ENCODE results near the gene GTF3C4.

Gene GTF3C4

DNA sequence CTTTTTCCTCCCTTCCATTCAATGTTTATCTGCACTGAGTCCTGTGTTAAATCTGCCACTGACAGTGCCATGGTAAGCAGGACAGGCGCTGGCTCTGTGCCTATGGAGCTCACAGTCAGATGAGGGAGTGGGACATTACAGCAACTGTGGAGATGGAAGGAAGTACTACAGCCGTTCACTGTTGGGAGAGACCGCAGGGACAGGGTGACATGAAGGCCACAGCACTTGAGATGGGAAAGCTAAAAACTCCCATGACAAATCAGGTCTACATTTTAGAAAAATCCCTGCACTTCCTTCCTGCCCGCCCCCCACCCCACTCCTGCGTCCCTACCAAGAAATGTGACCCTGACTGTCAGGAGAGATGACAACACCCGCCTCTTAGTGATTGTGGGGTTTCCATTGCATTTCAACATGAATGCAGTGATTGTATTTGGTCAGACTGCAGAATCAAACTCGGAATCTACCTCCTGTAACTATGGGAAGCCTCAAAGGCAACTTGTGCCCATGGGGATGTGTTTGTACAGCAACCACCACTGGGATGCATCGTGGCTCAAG lies 56.4 kb downstream of the GTF3C4 start:
- Histone ChIP-seq H3K36me3 (ENCODE audit: control insufficient read depth, insufficient read depth, low read length) (no peaks in the 10 kb centered on the region), H3K27ac (ENCODE audit: insufficient read depth, low read depth, low read length, poor library complexity, severe bottlenecking) (no peak overlapping the region), H3K27me3 (ENCODE audit: control insufficient read depth, insufficient read depth, low read length, poor library complexity, severe bottlenecking) (no peaks in the 10 kb centered on the region), H3K9me3 (ENCODE audit: control insufficient read depth, low read length) (no peaks in the 10 kb centered on the region), H3K4me3 (ENCODE audit: insufficient read depth, low read depth, low read length) (no peak overlapping the region), H3K4me1 (ENCODE audit: control insufficient read depth, insufficient read depth, low read length) (peaks cover 6% of the 10 kb centered on the region)
- WGBS, 2 experiments, result 82 to 88% methylated on average over 8 of the region's 8 CpGs

DNA sequence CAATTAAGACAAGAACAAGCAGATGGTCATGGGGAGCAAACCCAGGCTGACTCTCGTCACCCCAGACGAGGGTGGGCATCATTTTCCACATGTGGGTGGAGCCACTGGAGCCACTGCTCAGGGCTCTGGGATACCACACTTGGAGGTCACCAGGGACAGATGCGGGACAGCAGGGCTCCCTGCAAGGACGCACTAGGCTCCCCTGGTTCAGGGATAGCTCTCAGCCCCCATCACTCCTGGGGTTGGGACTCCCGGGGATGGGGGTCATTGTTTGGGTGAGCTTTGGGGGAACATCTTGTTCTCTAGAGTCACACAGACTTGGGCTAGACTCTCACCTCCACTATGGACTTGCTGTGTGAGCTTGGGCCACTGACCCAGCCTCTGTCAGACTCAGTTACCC lies 57.8 kb downstream of the GTF3C4 start:
- H3K27me3 ChIP-seq (ENCODE audit: control insufficient read depth, insufficient read depth, low read length, poor library complexity, severe bottlenecking), result no peaks in the 10 kb centered on the region
- no peaks in the 10 kb centered on the region for H3K9me3 ChIP-seq (ENCODE audit: control insufficient read depth, low read length)
- H3K4me1 ChIP-seq (ENCODE audit: control insufficient read depth, insufficient read depth, low read length), result peaks cover 6% of the 10 kb centered on the region
- H3K27ac ChIP-seq (ENCODE audit: insufficient read depth, low read depth, low read length, poor library complexity, severe bottlenecking), result no peak overlapping the region
- H3K4me3 ChIP-seq (ENCODE audit: insufficient read depth, low read depth, low read length), result no peak overlapping the region
- WGBS, 2 experiments, result 91 to 92% methylated on average over 5 of the region's 5 CpGs
- H3K36me3 ChIP-seq (ENCODE audit: control insufficient read depth, insufficient read depth, low read length), result no peaks in the 10 kb centered on the region

- Histone ChIP-seq H3K4me3 (ENCODE audit: insufficient read depth, low read depth, low read length) (no peak overlapping the region), H3K4me1 (ENCODE audit: control insufficient read depth, insufficient read depth, low read length) (peaks cover 5% of the 10 kb centered on the region), H3K27ac (ENCODE audit: insufficient read depth, low read depth, low read length, poor library complexity, severe bottlenecking) (no peak overlapping the region), H3K27me3 (ENCODE audit: control insufficient read depth, insufficient read depth, low read length, poor library complexity, severe bottlenecking) (no peaks in the 10 kb centered on the region), H3K36me3 (ENCODE audit: control insufficient read depth, insufficient read depth, low read length) (no peaks in the 10 kb centered on the region), H3K9me3 (ENCODE audit: control insufficient read depth, low read length) (no peaks in the 10 kb centered on the region)
- 79 to 85% methylated on average over 2 of the region's 2 CpGs for WGBS, 2 experiments
Measured at GRCh38 chr9:132728497-132728896, 58.2 kb downstream of the GTF3C4 start.

DNA sequence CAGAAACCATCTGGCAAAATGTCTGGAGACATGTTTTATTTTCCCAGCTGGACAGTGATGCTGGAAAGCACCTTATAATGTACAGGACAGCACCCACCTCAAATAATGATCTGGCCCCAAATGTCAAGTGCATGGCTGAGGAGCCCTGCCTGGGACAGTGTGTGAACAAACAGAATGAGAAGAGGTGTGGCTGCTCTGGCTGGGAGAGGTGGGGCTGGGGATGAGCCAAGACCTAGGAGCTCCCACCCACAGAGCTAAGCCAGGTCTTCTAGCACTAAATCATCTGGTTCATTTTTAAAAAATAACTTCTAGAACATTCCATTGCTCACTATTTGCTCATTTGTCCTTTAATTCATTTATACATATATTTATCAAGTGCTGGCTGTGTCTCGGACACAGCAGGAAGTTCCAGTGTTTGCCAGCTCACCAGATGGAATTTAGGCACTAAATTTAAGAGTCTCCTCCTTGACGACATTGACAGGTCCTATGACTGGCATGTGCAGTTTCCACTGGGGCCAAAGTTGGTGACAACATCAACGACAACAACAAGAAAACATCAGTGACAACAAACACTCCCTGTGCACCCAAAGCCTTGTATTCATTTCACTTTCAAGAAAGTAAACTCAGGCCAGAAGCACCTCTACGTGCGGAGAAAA lies 59.1 kb downstream of the GTF3C4 start:
- no peak overlapping the region for H3K27ac ChIP-seq (ENCODE audit: insufficient read depth, low read depth, low read length, poor library complexity, severe bottlenecking)
- 90 to 93% methylated on average over 5 of the region's 5 CpGs for WGBS, 2 experiments
- no peaks in the 10 kb centered on the region for H3K9me3 ChIP-seq (ENCODE audit: control insufficient read depth, low read length)
- H3K27me3 ChIP-seq (ENCODE audit: control insufficient read depth, insufficient read depth, low read length, poor library complexity, severe bottlenecking), result no peaks in the 10 kb centered on the region
- H3K4me3 ChIP-seq (ENCODE audit: insufficient read depth, low read depth, low read length), result no peak overlapping the region
- no peaks in the 10 kb centered on the region for H3K4me1 ChIP-seq (ENCODE audit: control insufficient read depth, insufficient read depth, low read length)
- H3K36me3 ChIP-seq (ENCODE audit: control insufficient read depth, insufficient read depth, low read length), result no peaks in the 10 kb centered on the region

DNA sequence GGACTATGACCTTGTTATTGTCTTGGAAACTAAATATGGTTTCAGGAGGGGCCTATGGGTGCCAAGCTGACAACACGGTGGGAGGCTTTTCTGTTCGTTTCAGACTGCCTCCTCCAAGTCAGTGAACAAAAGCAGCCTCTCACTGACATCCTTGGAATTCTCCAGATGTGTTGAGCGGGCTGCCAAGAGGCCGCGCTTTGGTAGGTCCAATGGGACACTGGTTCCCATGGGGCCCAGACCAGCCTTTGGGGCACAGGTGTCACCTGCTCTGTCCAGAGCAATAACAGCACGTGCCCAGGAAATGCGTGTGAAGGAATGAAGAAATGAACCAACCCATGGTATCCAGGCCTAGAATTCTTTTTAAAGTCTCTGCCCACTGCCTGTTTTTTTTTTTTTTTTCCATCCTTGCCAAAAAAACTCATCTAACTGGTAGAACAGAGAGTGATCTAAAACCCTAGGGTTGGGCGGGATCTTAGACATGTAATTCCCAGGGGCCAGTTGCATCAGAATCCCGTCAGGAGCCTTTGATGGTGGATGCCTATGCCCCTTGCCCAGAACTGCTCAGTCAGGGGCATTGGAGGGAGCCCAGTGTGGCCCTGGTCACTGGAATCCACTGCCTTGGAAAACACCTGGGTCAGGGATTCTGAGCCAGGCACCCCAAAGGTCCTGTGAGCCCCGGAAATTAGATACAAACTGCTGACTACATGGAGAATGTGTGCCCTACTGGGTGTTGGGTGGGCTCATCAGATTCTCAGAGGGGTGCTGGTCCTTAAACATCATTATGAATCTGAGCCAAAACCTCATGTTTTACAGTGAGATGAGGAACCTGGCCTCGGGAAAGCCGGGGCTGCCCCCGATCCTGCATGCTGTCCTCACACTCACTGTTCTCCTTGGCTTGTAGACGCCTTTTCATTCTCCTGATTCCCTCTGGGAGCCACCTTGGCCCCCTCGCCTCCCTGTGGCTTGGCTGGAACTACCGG lies 60.1 kb downstream of the GTF3C4 start:
- Histone ChIP-seq H3K4me3 (ENCODE audit: insufficient read depth, low read depth, low read length) (no peak overlapping the region), H3K27ac (ENCODE audit: insufficient read depth, low read depth, low read length, poor library complexity, severe bottlenecking) (no peak overlapping the region), H3K9me3 (ENCODE audit: control insufficient read depth, low read length) (no peaks in the 10 kb centered on the region), H3K36me3 (ENCODE audit: control insufficient read depth, insufficient read depth, low read length) (no peaks in the 10 kb centered on the region), H3K4me1 (ENCODE audit: control insufficient read depth, insufficient read depth, low read length) (no peaks in the 10 kb centered on the region), H3K27me3 (ENCODE audit: control insufficient read depth, insufficient read depth, low read length, poor library complexity, severe bottlenecking) (no peaks in the 10 kb centered on the region)
- 89 to 92% methylated on average over 16 of the region's 16 CpGs for WGBS, 2 experiments

DNA sequence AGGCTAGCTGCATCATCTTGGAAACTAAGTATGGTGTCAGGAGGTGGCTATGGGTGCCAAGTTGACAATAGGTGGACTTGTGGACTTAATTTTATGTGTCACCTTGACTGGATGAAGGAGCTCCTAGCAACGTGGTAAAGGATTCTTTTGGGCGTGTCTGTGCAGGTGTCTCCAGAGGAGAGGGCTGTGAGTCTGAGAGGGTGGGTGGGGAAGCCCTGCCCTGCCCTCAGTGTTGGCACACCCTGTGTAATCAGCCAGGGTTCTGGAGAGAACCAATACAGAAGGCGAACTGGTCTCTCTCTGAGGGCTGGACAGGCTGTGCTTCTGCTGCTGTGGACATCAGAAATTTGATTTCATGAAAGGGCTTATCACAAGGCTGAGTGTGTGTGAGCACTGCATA lies 61.0 kb downstream of the GTF3C4 start:
- H3K9me3 ChIP-seq (ENCODE audit: control insufficient read depth, low read length), result no peaks in the 10 kb centered on the region
- no peaks in the 10 kb centered on the region for H3K4me1 ChIP-seq (ENCODE audit: control insufficient read depth, insufficient read depth, low read length)
- no peaks in the 10 kb centered on the region for H3K36me3 ChIP-seq (ENCODE audit: control insufficient read depth, insufficient read depth, low read length)
- no peak overlapping the region for H3K27ac ChIP-seq (ENCODE audit: insufficient read depth, low read depth, low read length, poor library complexity, severe bottlenecking)
- no peak overlapping the region for H3K4me3 ChIP-seq (ENCODE audit: insufficient read depth, low read depth, low read length)
- 83 to 90% methylated on average over 3 of the region's 3 CpGs for WGBS, 2 experiments
- no peaks in the 10 kb centered on the region for H3K27me3 ChIP-seq (ENCODE audit: control insufficient read depth, insufficient read depth, low read length, poor library complexity, severe bottlenecking)

GRCh38 chr9:132732326-132733259 lies 62.3 kb downstream of the GTF3C4 start:
- no peaks in the 10 kb centered on the region for H3K27me3 ChIP-seq (ENCODE audit: control insufficient read depth, insufficient read depth, low read length, poor library complexity, severe bottlenecking)
- no peaks in the 10 kb centered on the region for H3K4me1 ChIP-seq (ENCODE audit: control insufficient read depth, insufficient read depth, low read length)
- no peaks in the 10 kb centered on the region for H3K36me3 ChIP-seq (ENCODE audit: control insufficient read depth, insufficient read depth, low read length)
- H3K4me3 ChIP-seq (ENCODE audit: insufficient read depth, low read depth, low read length), result no peak overlapping the region
- H3K9me3 ChIP-seq (ENCODE audit: control insufficient read depth, low read length), result no peaks in the 10 kb centered on the region
- no peak overlapping the region for H3K27ac ChIP-seq (ENCODE audit: insufficient read depth, low read depth, low read length, poor library complexity, severe bottlenecking)
- WGBS, 2 experiments, result 82 to 85% methylated on average over 17 of the region's 17 CpGs

- WGBS, 2 experiments, result 90 to 91% methylated on average over 22 of the region's 22 CpGs
Measured at GRCh38 chr9:132733260-132733815, 63.1 kb downstream of the GTF3C4 start.

GRCh38 chr9:132739710-132740310 lies 69.5 kb downstream of the GTF3C4 start:
- Histone ChIP-seq H3K36me3 (ENCODE audit: control insufficient read depth, insufficient read depth, low read length) (no peaks in the 10 kb centered on the region), H3K4me3 (ENCODE audit: insufficient read depth, low read depth, low read length) (no peak overlapping the region), H3K9me3 (ENCODE audit: control insufficient read depth, low read length) (no peaks in the 10 kb centered on the region), H3K27ac (ENCODE audit: insufficient read depth, low read depth, low read length, poor library complexity, severe bottlenecking) (no peak overlapping the region), H3K4me1 (ENCODE audit: control insufficient read depth, insufficient read depth, low read length) (peaks cover 23% of the 10 kb centered on the region), H3K27me3 (ENCODE audit: control insufficient read depth, insufficient read depth, low read length, poor library complexity, severe bottlenecking) (peaks cover 45% of the 10 kb centered on the region)
- 90 to 97% methylated on average over 9 of the region's 9 CpGs for WGBS, 2 experiments

More at GRCh38 chr9:132733260-132733815, 63.1 kb downstream of the GTF3C4 start:
- Histone ChIP-seq H3K36me3 (ENCODE audit: control insufficient read depth, insufficient read depth, low read length) (no peaks in the 10 kb centered on the region), H3K9me3 (ENCODE audit: control insufficient read depth, low read length) (no peaks in the 10 kb centered on the region), H3K4me3 (ENCODE audit: insufficient read depth, low read depth, low read length) (no peak overlapping the region), H3K4me1 (ENCODE audit: control insufficient read depth, insufficient read depth, low read length) (no peaks in the 10 kb centered on the region), H3K27me3 (ENCODE audit: control insufficient read depth, insufficient read depth, low read length, poor library complexity, severe bottlenecking) (no peaks in the 10 kb centered on the region), H3K27ac (ENCODE audit: insufficient read depth, low read depth, low read length, poor library complexity, severe bottlenecking) (no peak overlapping the region)
